Chondrocyte (in vitro differentiated cells): ENCODE data around the gene DLGAP3. TPM values are rescaled to one million over a fixed set of nuclear protein-coding genes. Genes with fewer than 3 reads are reported as not detected.

Experiments used
- DNase-seq: peaks from one replicate; pipeline ENCODE4 v3.0.0; 2021; ENCODE audit warnings: mixed read lengths, low spot score
- H3K27ac Mint-ChIP-seq: one replicate; pipeline ENCODE4 v1.8.0; 2021; ENCODE audit warnings: mild to moderate bottlenecking, moderate library complexity, mixed read lengths; ENCODE audit not compliant: unreplicated experiment
- H3K27me3 Mint-ChIP-seq: 2 replicates; pipeline ENCODE4 v1.8.0; 2021; ENCODE audit warnings: low read depth, mixed read lengths
- H3K36me3 Mint-ChIP-seq: 2 replicates; pipeline ENCODE4 v1.8.0; 2021; ENCODE audit warnings: low read depth, mixed read lengths
- H3K4me1 Mint-ChIP-seq: 2 replicates; pipeline ENCODE4 v1.8.0; 2021; ENCODE audit warnings: low read depth, mild to moderate bottlenecking, mixed read lengths
- H3K4me3 Mint-ChIP-seq: one replicate; pipeline ENCODE4 v1.8.0; 2021; ENCODE audit warnings: mild to moderate bottlenecking, moderate library complexity, mixed read lengths; ENCODE audit not compliant: unreplicated experiment
- H3K9me3 Mint-ChIP-seq: 2 replicates; pipeline ENCODE4 v1.8.0; 2021; ENCODE audit warnings: low read depth, mixed read lengths
- CTCF ChIP-seq: fragments of 200-600 bp; sonication (generic); IDR thresholded peaks from 2 replicates; pipeline ENCODE4 v1.5.0; 2021; ENCODE audit warnings: antibody characterized with exemption, mild to moderate bottlenecking, moderate library complexity
- total RNA-seq: library from RNA; stranded (reverse); gene quantifications from 3 replicates; pipeline ENCODE4 v1.2.1, GENCODE V29; 2021

DLGAP3 gene
- total RNA-seq, 1 donor from 2014 or later = 0.22 TPM

- H3K4me1 Mint-ChIP-seq = no peaks in the 10 kb centered on the region
- no peak for DNase-seq
- no peaks in the 10 kb centered on the region for H3K36me3 Mint-ChIP-seq
- no peak overlapping the region for H3K27ac Mint-ChIP-seq
- no peak overlapping the region for H3K4me3 Mint-ChIP-seq
- H3K27me3 Mint-ChIP-seq = peaks cover 10% of the 10 kb centered on the region
- no peak for TF ChIP-seq CTCF
- H3K9me3 Mint-ChIP-seq = no peaks in the 10 kb centered on the region
Measured at GRCh38 chr1:34908369-34908768, 21.1 kb downstream of the DLGAP3 start.

- DNase-seq = no peak
- no peak for TF ChIP-seq CTCF
- Mint-ChIP-seq H3K27me3 (peaks cover 12% of the 10 kb centered on the region), H3K27ac (no peak overlapping the region), H3K4me1 (no peaks in the 10 kb centered on the region), H3K9me3 (no peaks in the 10 kb centered on the region), H3K4me3 (no peak overlapping the region), H3K36me3 (no peaks in the 10 kb centered on the region)
Measured at GRCh38 chr1:34907487-34908090, 21.9 kb downstream of the DLGAP3 start.

- Mint-ChIP-seq H3K27me3 (peaks cover 16% of the 10 kb centered on the region), H3K4me3 (no peak overlapping the region), H3K27ac (no peak overlapping the region), H3K4me1 (no peaks in the 10 kb centered on the region), H3K36me3 (no peaks in the 10 kb centered on the region), H3K9me3 (no peaks in the 10 kb centered on the region)
- DNase-seq = no peak
- TF ChIP-seq CTCF = no peak
Measured at GRCh38 chr1:34906756-34907155, 22.7 kb downstream of the DLGAP3 start.

GRCh38 chr1:34906222-34906621, 23.2 kb downstream of the DLGAP3 start:
- DNase-seq = no peak
- H3K9me3 Mint-ChIP-seq = no peaks in the 10 kb centered on the region
- H3K27ac Mint-ChIP-seq = no peak overlapping the region
- TF ChIP-seq CTCF = no peak
- peaks cover 20% of the 10 kb centered on the region for H3K27me3 Mint-ChIP-seq
- no peak overlapping the region for H3K4me3 Mint-ChIP-seq
- H3K4me1 Mint-ChIP-seq = no peaks in the 10 kb centered on the region
- H3K36me3 Mint-ChIP-seq = no peaks in the 10 kb centered on the region

- no peak for TF ChIP-seq CTCF
- no peaks in the 10 kb centered on the region for H3K4me1 Mint-ChIP-seq
- DNase-seq = no peak
- no peaks in the 10 kb centered on the region for H3K36me3 Mint-ChIP-seq
- H3K27me3 Mint-ChIP-seq = peaks cover 30% of the 10 kb centered on the region
- no peaks in the 10 kb centered on the region for H3K9me3 Mint-ChIP-seq
- H3K27ac Mint-ChIP-seq = no peak overlapping the region
- H3K4me3 Mint-ChIP-seq = no peak overlapping the region
Measured at GRCh38 chr1:34905098-34905459, 24.4 kb downstream of the DLGAP3 start.
